ENCODE results near the gene RGPD3. TPM values are rescaled to one million over a fixed set of nuclear protein-coding genes. Genes with fewer than 3 reads are reported as not detected.
"Not testable (repeated sequence)": the region's sequence is repeated elsewhere in the genome, so short reads cannot be mapped to it uniquely, and the experiment has no call there.

The RGPD3 gene
- polyA plus RNA-seq (2013, experiment 1 of 2), result 0.20 TPM
- 0.06 TPM for polyA plus RNA-seq (2013, experiment 2 of 2)

GRCh38 chr2:106468107-106468506 lies at the start of gene RGPD3:
Gene RGPD3 (minus strand): TSS chr2:106468413. CDS start chr2:106468288, 125 bp downstream.
- not testable (repeated sequence) for H3K9me3 ChIP-seq (ENCODE audit: insufficient read depth, low read depth, low read length); H3K4me1 ChIP-seq (ENCODE audit: insufficient read depth, low read length); H3K9ac ChIP-seq (ENCODE audit: low read depth, low read length); H3K27ac ChIP-seq (ENCODE audit: low read depth, low read length); H3K36me3 ChIP-seq (ENCODE audit: insufficient read depth, low read length); H3K4me3 ChIP-seq (ENCODE audit: low read length); H3K27me3 ChIP-seq (ENCODE audit: insufficient read depth, low read length)
- 97% methylated on average over 45 of the region's 45 CpGs for WGBS

- Histone ChIP-seq H3K27me3 (ENCODE audit: insufficient read depth, low read length) (no peaks in the 10 kb centered on the region), H3K9ac (ENCODE audit: low read depth, low read length) (no peak overlapping the region)
- WGBS, result 96% methylated on average over 11 of the region's 11 CpGs
Observed at GRCh38 chr2:106517329-106517728, 49.1 kb upstream of the RGPD3 start.

GRCh38 chr2:106516864-106517263 lies 48.7 kb upstream of the RGPD3 start:
- H3K36me3 ChIP-seq (ENCODE audit: insufficient read depth, low read length), result no peaks in the 10 kb centered on the region
- H3K9ac ChIP-seq (ENCODE audit: low read depth, low read length), result no peak overlapping the region
- no peaks in the 10 kb centered on the region for H3K9me3 ChIP-seq (ENCODE audit: insufficient read depth, low read depth, low read length)
- H3K27me3 ChIP-seq (ENCODE audit: insufficient read depth, low read length), result no peaks in the 10 kb centered on the region
- no peak overlapping the region for H3K27ac ChIP-seq (ENCODE audit: low read depth, low read length)
- no peaks in the 10 kb centered on the region for H3K4me1 ChIP-seq (ENCODE audit: insufficient read depth, low read length)
- H3K4me3 ChIP-seq (ENCODE audit: low read length), result no peak overlapping the region
- no CpG with 5 or more reads among the region's 1 CpG for WGBS

More at GRCh38 chr2:106517329-106517728, 49.1 kb upstream of the RGPD3 start:
- no peaks in the 10 kb centered on the region for H3K4me1 ChIP-seq (ENCODE audit: insufficient read depth, low read length)
- H3K9me3 ChIP-seq (ENCODE audit: insufficient read depth, low read depth, low read length), result no peaks in the 10 kb centered on the region
- no peak overlapping the region for H3K27ac ChIP-seq (ENCODE audit: low read depth, low read length)
- H3K4me3 ChIP-seq (ENCODE audit: low read length), result no peak overlapping the region
- no peaks in the 10 kb centered on the region for H3K36me3 ChIP-seq (ENCODE audit: insufficient read depth, low read length)

- Histone ChIP-seq H3K4me1 (ENCODE audit: insufficient read depth, low read length) (no peaks in the 10 kb centered on the region), H3K9ac (ENCODE audit: low read depth, low read length) (no peak overlapping the region), H3K27ac (ENCODE audit: low read depth, low read length) (no peak overlapping the region), H3K27me3 (ENCODE audit: insufficient read depth, low read length) (no peaks in the 10 kb centered on the region), H3K9me3 (ENCODE audit: insufficient read depth, low read depth, low read length) (no peaks in the 10 kb centered on the region), H3K36me3 (ENCODE audit: insufficient read depth, low read length) (no peaks in the 10 kb centered on the region), H3K4me3 (ENCODE audit: low read length) (no peak overlapping the region)
- WGBS, result 96% methylated on average over 3 of the region's 4 CpGs
Observed at GRCh38 chr2:106516436-106516835, 48.2 kb upstream of the RGPD3 start.

GRCh38 chr2:106514827-106515226 lies 46.6 kb upstream of the RGPD3 start:
- H3K9ac ChIP-seq (ENCODE audit: low read depth, low read length); H3K9me3 ChIP-seq (ENCODE audit: insufficient read depth, low read depth, low read length); H3K36me3 ChIP-seq (ENCODE audit: insufficient read depth, low read length); H3K4me1 ChIP-seq (ENCODE audit: insufficient read depth, low read length); H3K27ac ChIP-seq (ENCODE audit: low read depth, low read length); H3K27me3 ChIP-seq (ENCODE audit: insufficient read depth, low read length); H3K4me3 ChIP-seq (ENCODE audit: low read length): not testable (repeated sequence)
- WGBS, result 82% methylated on average over 3 of the region's 3 CpGs

GRCh38 chr2:106513391-106513790 lies 45.2 kb upstream of the RGPD3 start:
- not testable (repeated sequence) for H3K9me3 ChIP-seq (ENCODE audit: insufficient read depth, low read depth, low read length); H3K4me3 ChIP-seq (ENCODE audit: low read length); H3K9ac ChIP-seq (ENCODE audit: low read depth, low read length); H3K4me1 ChIP-seq (ENCODE audit: insufficient read depth, low read length); H3K27ac ChIP-seq (ENCODE audit: low read depth, low read length); H3K27me3 ChIP-seq (ENCODE audit: insufficient read depth, low read length); H3K36me3 ChIP-seq (ENCODE audit: insufficient read depth, low read length)
- 100% methylated on average over 3 of the region's 5 CpGs for WGBS

- H3K4me1 ChIP-seq (ENCODE audit: insufficient read depth, low read length); H3K4me3 ChIP-seq (ENCODE audit: low read length); H3K27me3 ChIP-seq (ENCODE audit: insufficient read depth, low read length); H3K9me3 ChIP-seq (ENCODE audit: insufficient read depth, low read depth, low read length); H3K27ac ChIP-seq (ENCODE audit: low read depth, low read length); H3K36me3 ChIP-seq (ENCODE audit: insufficient read depth, low read length); H3K9ac ChIP-seq (ENCODE audit: low read depth, low read length): not testable (repeated sequence)
- 96% methylated on average over 7 of the region's 7 CpGs for WGBS
Observed at GRCh38 chr2:106511934-106512333, 43.7 kb upstream of the RGPD3 start.

- 69% methylated on average over 9 of the region's 16 CpGs for WGBS
- not testable (repeated sequence) for H3K9ac ChIP-seq (ENCODE audit: low read depth, low read length); H3K9me3 ChIP-seq (ENCODE audit: insufficient read depth, low read depth, low read length); H3K27me3 ChIP-seq (ENCODE audit: insufficient read depth, low read length); H3K4me1 ChIP-seq (ENCODE audit: insufficient read depth, low read length); H3K4me3 ChIP-seq (ENCODE audit: low read length); H3K36me3 ChIP-seq (ENCODE audit: insufficient read depth, low read length); H3K27ac ChIP-seq (ENCODE audit: low read depth, low read length)
Observed at GRCh38 chr2:106511476-106511901, 43.3 kb upstream of the RGPD3 start.

- H3K4me3 ChIP-seq (ENCODE audit: low read length); H3K9ac ChIP-seq (ENCODE audit: low read depth, low read length); H3K36me3 ChIP-seq (ENCODE audit: insufficient read depth, low read length); H3K4me1 ChIP-seq (ENCODE audit: insufficient read depth, low read length); H3K27me3 ChIP-seq (ENCODE audit: insufficient read depth, low read length); H3K27ac ChIP-seq (ENCODE audit: low read depth, low read length); H3K9me3 ChIP-seq (ENCODE audit: insufficient read depth, low read depth, low read length): not testable (repeated sequence)
- 100% methylated on average over 1 of the region's 4 CpGs for WGBS
Observed at GRCh38 chr2:106510791-106511190, 42.6 kb upstream of the RGPD3 start.

- not testable (repeated sequence) for H3K9me3 ChIP-seq (ENCODE audit: insufficient read depth, low read depth, low read length); H3K4me1 ChIP-seq (ENCODE audit: insufficient read depth, low read length); H3K4me3 ChIP-seq (ENCODE audit: low read length); H3K27ac ChIP-seq (ENCODE audit: low read depth, low read length); H3K9ac ChIP-seq (ENCODE audit: low read depth, low read length); H3K36me3 ChIP-seq (ENCODE audit: insufficient read depth, low read length); H3K27me3 ChIP-seq (ENCODE audit: insufficient read depth, low read length)
- WGBS, result 75% methylated on average over 2 of the region's 6 CpGs
Observed at GRCh38 chr2:106509374-106509770, 41.2 kb upstream of the RGPD3 start.

- not testable (repeated sequence) for H3K9ac ChIP-seq (ENCODE audit: low read depth, low read length); H3K36me3 ChIP-seq (ENCODE audit: insufficient read depth, low read length); H3K9me3 ChIP-seq (ENCODE audit: insufficient read depth, low read depth, low read length); H3K4me3 ChIP-seq (ENCODE audit: low read length); H3K27me3 ChIP-seq (ENCODE audit: insufficient read depth, low read length); H3K27ac ChIP-seq (ENCODE audit: low read depth, low read length); H3K4me1 ChIP-seq (ENCODE audit: insufficient read depth, low read length)
- WGBS, result 84% methylated on average over 5 of the region's 11 CpGs
Observed at GRCh38 chr2:106508660-106509373, 40.6 kb upstream of the RGPD3 start.

Data from HUES64 (cell line).